ENCODE measurements around the gene SPN. TPM values are rescaled to one million over a fixed set of nuclear protein-coding genes. Genes with fewer than 3 reads are reported as not detected.

SPN gene
- total RNA-seq (2022; extraction: Qiagen RNA extraction) = not detected in 5 replicates

GRCh38 chr16:29663016-29663806 lies at the start of gene SPN:
Gene SPN, plus strand, starts transcription at chr16:29663247. Its CDS starts 482 bp downstream, at chr16:29663729.

GRCh38 chr16:29678691-29679267 lies 15.7 kb downstream of the SPN start, which contains the start of gene QPRT:
Gene QPRT, plus strand, starts transcription at chr16:29679180. Its CDS starts 18 bp downstream, at chr16:29679198.

Other genes starting within 250 kb of the SPN start
- gene BOLA2, start 208.9 kb upstream of the SPN start, total RNA-seq (2022; extraction: Qiagen RNA extraction) = 19.0 to 31.8 TPM (median 29.0 TPM) in 5 replicates
- gene SLX1B, start 208.7 kb upstream of the SPN start, total RNA-seq (2022; extraction: Qiagen RNA extraction) = 70.1 to 83.7 TPM (median 77.0 TPM) in 5 replicates
- gene SULT1A4, start 203.3 kb upstream of the SPN start, total RNA-seq (2022; extraction: Qiagen RNA extraction) = 23.9 to 36.2 TPM (median 27.9 TPM) in 5 replicates
- 18.9 to 32.2 TPM (median 28.8 TPM) in 5 replicates for gene NPIPB12, start 156.8 kb upstream of the SPN start, total RNA-seq (2022; extraction: Qiagen RNA extraction)
- 0.59 to 1.2 TPM (median 0.70 TPM) in 5 replicates for gene QPRT, start 15.9 kb downstream of the SPN start, total RNA-seq (2022; extraction: Qiagen RNA extraction)
- not detected in 5 replicates for gene C16orf54, start 82.7 kb downstream of the SPN start, total RNA-seq (2022; extraction: Qiagen RNA extraction)
- gene ZG16, start 115.0 kb downstream of the SPN start, total RNA-seq (2022; extraction: Qiagen RNA extraction) = not detected in 5 replicates
- 79.8 to 94.5 TPM (median 88.2 TPM) in 5 replicates for gene KIF22, start 127.5 kb downstream of the SPN start, total RNA-seq (2022; extraction: Qiagen RNA extraction)
- gene MAZ, start 143.3 kb downstream of the SPN start, total RNA-seq (2022; extraction: Qiagen RNA extraction) = 147 to 170 TPM (median 158 TPM) in 5 replicates
- 0.27 to 0.38 TPM (median 0.32 TPM) in 5 replicates for gene PRRT2, start 148.9 kb downstream of the SPN start, total RNA-seq (2022; extraction: Qiagen RNA extraction)
- gene PAGR1, start 152.9 kb downstream of the SPN start, total RNA-seq (2022; extraction: Qiagen RNA extraction) = 38.1 to 43.0 TPM (median 41.2 TPM) in 5 replicates
- gene MVP, start 157.2 kb downstream of the SPN start, total RNA-seq (2022; extraction: Qiagen RNA extraction) = 125 to 150 TPM (median 142 TPM) in 5 replicates
- gene CDIPT, start 200.0 kb downstream of the SPN start, total RNA-seq (2022; extraction: Qiagen RNA extraction) = 61.3 to 95.2 TPM (median 91.3 TPM) in 5 replicates
- gene SEZ6L2, start 236.3 kb downstream of the SPN start, total RNA-seq (2022; extraction: Qiagen RNA extraction) = 16.9 to 23.4 TPM (median 21.0 TPM) in 5 replicates
- gene ASPHD1, start 237.2 kb downstream of the SPN start, total RNA-seq (2022; extraction: Qiagen RNA extraction) = 14.6 to 28.2 TPM (median 22.7 TPM) in 5 replicates